ENCODE results near the gene NOSIP. TPM values are rescaled to one million over a fixed set of nuclear protein-coding genes. Genes with fewer than 3 reads are reported as not detected.
A peak's percentile ranks its signal among the peaks of the same experiment; 100 is the strongest.

NOSIP gene
- total and polyA plus RNA-seq, 9 donors: 31.0 to 70.1 (median 58.7) TPM

GRCh38 chr19:49587227-49587626, 6.9 kb upstream of the NOSIP start:
- no peaks in the 10 kb centered on the region for H3K36me3 ChIP-seq
- no peak overlapping the region for H3K27ac ChIP-seq
- peaks cover 0 to 3% of the 10 kb centered on the region in 2 donors for H3K9me3 ChIP-seq
- no peaks in the 10 kb centered on the region for H3K27me3 ChIP-seq
- DNase-seq: no peak
- 75 to 81% (median 79%) methylated on average over 8 of the region's 8 CpGs for WGBS, 3 donors
- no peak for TF ChIP-seq EP300 (IDR thresholded peaks at IDR 0.05)
- intact Hi-C loops (cut with DNase I): no loop called here
- H3K4me3 ChIP-seq: no peak overlapping the region
- H3K4me1 ChIP-seq (ENCODE audit: insufficient read depth): no peaks in the 10 kb centered on the region

DNA sequence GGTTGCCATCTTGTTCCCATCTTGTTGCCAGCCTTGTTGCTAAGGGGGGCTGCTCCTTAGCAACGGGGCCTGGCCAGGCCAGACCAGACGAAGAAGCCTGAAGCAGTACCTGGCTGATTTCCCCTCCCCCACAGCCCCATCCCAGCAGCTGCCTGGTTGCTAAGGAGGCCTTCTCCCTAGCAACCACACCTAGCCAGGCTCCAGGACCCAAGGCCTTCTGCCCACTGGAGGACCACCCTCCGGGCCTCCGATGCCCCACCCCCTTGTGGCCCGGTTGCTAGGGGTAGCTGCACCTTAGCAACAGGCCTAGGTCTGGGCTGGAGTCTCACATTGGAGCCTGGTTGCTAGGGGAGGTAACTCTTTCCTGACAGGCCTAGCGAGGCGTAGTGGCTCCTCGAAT, 4.7 kb upstream of the NOSIP start:
- intact Hi-C loops (cut with DNase I): no loop called here
- WGBS, 3 donors: 45 to 58% (median 49%) methylated on average over 8 of the region's 8 CpGs

DNA sequence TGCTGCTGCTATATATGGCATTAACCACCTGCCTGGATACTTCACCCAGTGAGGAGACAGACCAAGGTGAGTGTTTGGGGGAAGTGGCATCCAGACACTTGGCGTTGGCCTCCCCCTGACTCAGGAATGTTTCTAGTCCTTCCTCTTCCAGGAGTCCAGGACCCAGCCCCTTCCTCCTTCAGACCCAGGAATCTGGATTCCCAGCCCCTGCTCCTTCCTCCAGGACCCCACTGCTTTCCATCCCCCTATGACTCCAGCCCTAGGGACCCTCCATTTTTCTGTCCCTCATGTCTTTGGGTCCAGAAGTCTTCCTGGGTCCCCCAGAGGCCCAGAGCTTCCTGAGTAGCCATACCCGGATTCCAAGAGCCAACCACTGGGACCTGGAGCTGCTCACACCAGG, 2.9 kb upstream of the NOSIP start:
- 35 to 53% (median 44%) methylated on average over 2 of the region's 2 CpGs for WGBS, 3 donors
- no peaks in the 10 kb centered on the region for H3K9me3 ChIP-seq
- H3K36me3 ChIP-seq: no peaks in the 10 kb centered on the region
- no peak for TF ChIP-seq EP300 (IDR thresholded peaks at IDR 0.05)
- TF ChIP-seq POLR2A (IDR thresholded peaks at IDR 0.05): no peak
- TF ChIP-seq CTCF (IDR thresholded peaks at IDR 0.05): no peak
- intact Hi-C loops (cut with DNase I): no loop called here
- no peaks in the 10 kb centered on the region for H3K27me3 ChIP-seq
- peaks cover 2% of the 10 kb centered on the region for H3K4me1 ChIP-seq (ENCODE audit: insufficient read depth)
- no peak overlapping the region for H3K27ac ChIP-seq
- H3K4me3 ChIP-seq: no peak overlapping the region
- DNase-seq: no peak

More for the DNA sequence above, 4.7 kb upstream of the NOSIP start:
- Histone ChIP-seq H3K36me3 (no peaks in the 10 kb centered on the region), H3K4me3 (no peak overlapping the region), H3K27me3 (no peaks in the 10 kb centered on the region), H3K9me3 (no peaks in the 10 kb centered on the region), H3K27ac (no peak overlapping the region), H3K4me1 (ENCODE audit: insufficient read depth) (no peaks in the 10 kb centered on the region)
- no peak for DNase-seq
- no peak for TF ChIP-seq CTCF (IDR thresholded peaks at IDR 0.05)
- no peak for TF ChIP-seq EP300 (IDR thresholded peaks at IDR 0.05)
- no peak for TF ChIP-seq POLR2A (IDR thresholded peaks at IDR 0.05)

DNA sequence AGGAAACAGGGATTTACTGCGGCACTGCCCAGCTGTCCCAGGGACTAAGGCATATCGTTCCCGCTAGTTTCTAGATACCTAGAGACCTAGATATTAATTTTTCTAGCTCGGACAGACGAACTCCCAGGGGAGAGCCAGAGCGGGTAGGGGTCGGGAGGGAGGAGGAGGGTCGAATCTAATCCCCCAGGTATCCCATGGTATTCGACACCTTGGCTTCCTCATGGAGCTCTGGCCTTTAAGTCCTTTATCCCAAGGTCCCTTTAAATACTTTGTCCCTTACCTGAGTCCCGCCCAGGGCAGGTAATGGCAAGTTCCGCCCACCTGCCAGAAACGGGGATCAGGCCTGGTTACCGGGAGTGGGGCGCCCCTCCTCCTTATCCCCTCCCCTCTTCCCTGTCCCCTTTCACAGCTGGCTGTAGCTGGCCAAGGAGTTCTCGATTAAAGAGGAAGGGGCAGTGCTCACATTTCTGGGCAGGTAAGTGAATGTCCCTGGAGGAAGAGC, 702 bp upstream of the NOSIP start, which contains the start of gene PRRG2:
Gene PRRG2, plus strand, starts transcription at position 310 of the 502 bp plus-strand sequence. CDS start 1,904 bp downstream, outside the sequence.
- 23 to 31% (median 30%) methylated on average over 14 to 15 of the region's 15 CpGs for WGBS, 3 donors
- Histone ChIP-seq H3K9me3 (no peaks in the 10 kb centered on the region), H3K36me3 (no peaks in the 10 kb centered on the region), H3K4me3 (peak within 1 kb of the TSS; percentile 58), H3K27me3 (no peaks in the 10 kb centered on the region), H3K4me1 (ENCODE audit: insufficient read depth) (peaks cover 2% of the 10 kb centered on the region), H3K27ac (peak within 1 kb of the TSS in 1 of 2 donors; percentile 50)
- TF ChIP-seq CTCF (IDR thresholded peaks at IDR 0.05): no peak
- no peak for TF ChIP-seq POLR2A (IDR thresholded peaks at IDR 0.05)
- TF ChIP-seq EP300 (IDR thresholded peaks at IDR 0.05): no peak
- intact Hi-C loops (cut with DNase I): no loop called here
- DNase-seq: peak in 1 of 5 donors; percentile 36

DNA sequence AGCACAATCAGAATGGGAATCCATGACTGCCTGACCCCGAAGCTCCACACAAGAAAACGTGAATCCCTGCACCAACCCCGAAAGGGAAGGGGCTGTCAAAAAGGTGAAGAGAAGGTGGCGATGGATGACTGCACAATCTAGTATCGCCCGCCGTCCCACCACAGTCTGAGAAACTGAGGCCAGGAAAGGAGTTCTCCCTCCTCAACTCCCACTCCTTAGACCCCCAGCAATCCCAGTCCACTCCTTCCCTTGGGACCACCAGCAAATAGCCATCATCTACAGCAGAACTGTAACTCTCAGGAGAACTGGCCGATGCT, 451 bp downstream of the NOSIP start:
- Histone ChIP-seq H3K27ac (peak overlapping the region in 1 of 2 donors; percentile 50), H3K9me3 (no peaks in the 10 kb centered on the region), H3K36me3 (no peaks in the 10 kb centered on the region), H3K27me3 (no peaks in the 10 kb centered on the region), H3K4me3 (peak overlapping the region; percentile 58), H3K4me1 (ENCODE audit: insufficient read depth) (peaks cover 2% of the 10 kb centered on the region)
- DNase-seq: no peak
- no peak for TF ChIP-seq POLR2A (IDR thresholded peaks at IDR 0.05)
- TF ChIP-seq CTCF (IDR thresholded peaks at IDR 0.05): no peak
- TF ChIP-seq EP300 (IDR thresholded peaks at IDR 0.05): no peak
- intact Hi-C loops (cut with DNase I): no loop called here
- 1% methylated on average over 8 of the region's 8 CpGs for WGBS, 3 donors
